Measurements from ENCODE around the gene MYCBP2.

- TF ChIP-seq POLR2A (IDR thresholded peaks at IDR 0.05) (no peak), CTCF (IDR thresholded peaks at IDR 0.05) (no peak), EP300 (IDR thresholded peaks at IDR 0.05) (no peak)
These were observed 270.5 kb downstream of the MYCBP2 start for GRCh38 chr13:77056382-77056781.

Measured in upper lobe of left lung (tissue), 4 donors.